Skeletal muscle satellite cell (primary cell): ENCODE results near the gene SUSD1.

Experiments
- H3K27me3 ChIP-seq: 2 replicates; pipeline ENCODE4 v1.7.0; 2013; ENCODE audit warnings: low read length; ENCODE audit not compliant: control insufficient read depth, insufficient read depth
- H3K36me3 ChIP-seq: 2 replicates; pipeline ENCODE4 v1.7.0; 2013; ENCODE audit warnings: mild to moderate bottlenecking, control low read depth, low read length; ENCODE audit not compliant: insufficient read depth
- H3K4me1 ChIP-seq: 2 replicates; pipeline ENCODE4 v1.7.0; 2013; ENCODE audit warnings: low read length; ENCODE audit not compliant: control insufficient read depth, insufficient read depth
- H3K4me2 ChIP-seq: 2 replicates; pipeline ENCODE4 v1.7.0; 2013; ENCODE audit warnings: mild to moderate bottlenecking, low read length
- H3K4me3 ChIP-seq: 2 replicates; pipeline ENCODE4 v1.7.0; 2013; ENCODE audit warnings: low read length
- H3K9ac ChIP-seq: 2 replicates; pipeline ENCODE4 v1.7.0; 2013; ENCODE audit warnings: mild to moderate bottlenecking, low read depth, low read length, moderate library complexity
- H3K9me3 ChIP-seq: replicated peaks from 2 replicates; pipeline ENCODE4 v1.7.0; 2013; ENCODE audit warnings: mild to moderate bottlenecking, control low read depth, low read length

Gene SUSD1

GRCh38 chr9:112188884-112189283, 13.8 kb upstream of the SUSD1 start:
- H3K9ac ChIP-seq = no peak overlapping the region
- no peaks in the 10 kb centered on the region for H3K36me3 ChIP-seq
- no peaks in the 10 kb centered on the region for H3K9me3 ChIP-seq
- no peak overlapping the region for H3K4me3 ChIP-seq
- no peak overlapping the region for H3K4me2 ChIP-seq
- H3K27me3 ChIP-seq = no peaks in the 10 kb centered on the region
- H3K4me1 ChIP-seq = no peaks in the 10 kb centered on the region

DNA sequence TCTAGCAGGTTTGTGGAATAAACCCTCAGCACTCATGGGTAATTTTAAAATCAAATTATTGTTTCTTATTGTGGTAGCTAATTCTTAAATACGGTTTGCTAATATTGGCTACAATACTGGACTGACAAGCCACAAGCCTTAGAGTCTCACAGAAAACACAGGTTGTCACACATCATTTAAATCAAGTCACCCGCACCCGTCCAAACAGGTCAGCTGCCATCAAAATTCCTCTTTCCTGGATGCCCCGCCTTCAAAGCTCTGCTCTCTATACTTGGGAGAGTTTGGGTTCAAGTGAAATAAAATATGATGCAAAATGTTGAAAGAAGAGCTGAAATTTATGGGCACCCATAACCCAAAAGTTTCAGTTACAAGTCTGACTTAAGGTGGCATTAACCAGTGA, 12.3 kb upstream of the SUSD1 start:
- no peak overlapping the region for H3K4me3 ChIP-seq
- no peak overlapping the region for H3K9ac ChIP-seq
- no peaks in the 10 kb centered on the region for H3K27me3 ChIP-seq

DNA sequence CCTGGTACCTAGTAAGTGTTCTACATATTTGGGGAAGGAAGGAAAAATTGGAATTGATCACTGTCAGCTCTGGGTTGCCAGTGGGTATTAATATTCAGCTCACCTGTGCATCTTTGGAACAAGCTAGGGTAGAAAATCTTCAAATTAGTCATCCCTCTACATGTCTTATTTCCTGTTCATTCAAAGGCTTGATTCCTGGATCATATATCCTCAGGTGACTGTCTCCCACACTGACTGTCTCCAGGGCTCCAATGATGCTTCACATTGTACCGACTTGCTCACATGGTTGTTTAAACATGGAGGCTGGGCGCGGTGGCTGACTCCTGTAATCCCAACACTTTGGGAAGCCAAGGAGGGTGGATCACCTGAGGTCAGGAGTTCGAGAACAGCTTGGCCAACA, 11.6 kb upstream of the SUSD1 start:
- no peaks in the 10 kb centered on the region for H3K27me3 ChIP-seq
- no peak overlapping the region for H3K4me2 ChIP-seq

More for the DNA sequence above, 12.3 kb upstream of the SUSD1 start:
- H3K4me1 ChIP-seq = no peaks in the 10 kb centered on the region
- H3K4me2 ChIP-seq = no peak overlapping the region
- no peaks in the 10 kb centered on the region for H3K9me3 ChIP-seq
- no peaks in the 10 kb centered on the region for H3K36me3 ChIP-seq

GRCh38 chr9:112184946-112185345, 9.8 kb upstream of the SUSD1 start:
- H3K4me1 ChIP-seq = no peaks in the 10 kb centered on the region
- H3K27me3 ChIP-seq = no peaks in the 10 kb centered on the region
- H3K9me3 ChIP-seq = no peaks in the 10 kb centered on the region
- no peaks in the 10 kb centered on the region for H3K36me3 ChIP-seq
- H3K4me2 ChIP-seq = no peak overlapping the region
- no peak overlapping the region for H3K9ac ChIP-seq
- H3K4me3 ChIP-seq = no peak overlapping the region

More for the DNA sequence above, 11.6 kb upstream of the SUSD1 start:
- Histone ChIP-seq H3K36me3 (no peaks in the 10 kb centered on the region), H3K9me3 (no peaks in the 10 kb centered on the region), H3K4me3 (no peak overlapping the region), H3K9ac (no peak overlapping the region), H3K4me1 (no peaks in the 10 kb centered on the region)

DNA sequence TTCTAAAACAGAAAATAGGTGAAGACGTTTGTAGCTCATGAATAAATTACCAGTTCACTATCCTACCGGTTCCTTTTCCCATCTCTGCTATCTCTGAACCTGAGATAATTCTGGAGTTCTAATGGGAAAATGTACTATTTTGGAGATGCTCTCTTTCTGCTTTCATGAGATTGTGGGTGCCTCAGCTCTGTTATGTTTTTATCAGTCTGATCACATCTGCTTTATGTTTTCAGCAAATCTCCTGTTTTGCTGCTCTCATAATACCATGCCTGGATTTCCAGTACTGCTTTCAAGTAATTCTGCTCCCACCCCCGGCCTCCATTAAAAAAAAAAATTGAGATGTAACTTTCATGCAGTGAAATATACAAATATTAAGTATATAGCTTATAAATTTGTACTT, 9.1 kb upstream of the SUSD1 start:
- no peak overlapping the region for H3K4me2 ChIP-seq
- no peaks in the 10 kb centered on the region for H3K27me3 ChIP-seq
- no peak overlapping the region for H3K9ac ChIP-seq
- H3K4me1 ChIP-seq = no peaks in the 10 kb centered on the region
- no peak overlapping the region for H3K4me3 ChIP-seq
- no peaks in the 10 kb centered on the region for H3K9me3 ChIP-seq
- H3K36me3 ChIP-seq = no peaks in the 10 kb centered on the region

DNA sequence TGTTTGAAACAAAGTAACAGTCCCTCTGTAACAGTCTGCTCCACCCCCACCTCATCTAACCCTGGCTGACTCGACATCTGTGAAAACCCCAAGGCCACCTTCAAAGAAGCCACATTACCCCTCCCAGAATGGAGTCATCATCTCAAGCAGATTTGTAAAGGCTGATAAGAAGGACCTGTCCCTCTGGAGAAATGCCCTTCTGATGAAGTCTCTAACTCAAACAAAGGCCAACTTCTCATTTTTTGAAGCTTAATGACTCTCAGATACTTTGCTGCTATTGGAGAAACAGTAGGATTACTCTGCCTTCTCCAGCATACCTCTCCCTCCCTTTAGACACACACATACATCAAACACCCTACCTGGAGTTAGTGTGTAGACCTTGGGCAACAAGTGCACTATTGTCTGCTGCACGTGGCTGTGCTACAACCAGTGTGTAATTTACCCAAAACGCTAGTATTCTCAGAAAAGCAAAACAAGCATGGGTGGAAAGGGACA, 5.3 kb upstream of the SUSD1 start:
- H3K4me2 ChIP-seq = no peak overlapping the region
- H3K36me3 ChIP-seq = no peaks in the 10 kb centered on the region
- H3K4me3 ChIP-seq = no peak overlapping the region
- H3K27me3 ChIP-seq = no peaks in the 10 kb centered on the region
- no peaks in the 10 kb centered on the region for H3K4me1 ChIP-seq
- H3K9me3 ChIP-seq = no peaks in the 10 kb centered on the region
- H3K9ac ChIP-seq = no peak overlapping the region

- Histone ChIP-seq H3K4me2 (no peak overlapping the region), H3K36me3 (no peaks in the 10 kb centered on the region), H3K9me3 (no peaks in the 10 kb centered on the region), H3K4me1 (no peaks in the 10 kb centered on the region), H3K9ac (no peak overlapping the region), H3K27me3 (no peaks in the 10 kb centered on the region), H3K4me3 (no peak overlapping the region)
These were observed 4.7 kb upstream of the SUSD1 start for GRCh38 chr9:112179816-112180215.

- H3K9ac ChIP-seq = no peak overlapping the region
- no peaks in the 10 kb centered on the region for H3K36me3 ChIP-seq
- H3K27me3 ChIP-seq = no peaks in the 10 kb centered on the region
- H3K4me3 ChIP-seq = no peak overlapping the region
- H3K4me2 ChIP-seq = no peak overlapping the region
- H3K4me1 ChIP-seq = peaks cover 8% of the 10 kb centered on the region
- no peaks in the 10 kb centered on the region for H3K9me3 ChIP-seq
These were observed 1.4 kb upstream of the SUSD1 start for GRCh38 chr9:112176524-112176923.

DNA sequence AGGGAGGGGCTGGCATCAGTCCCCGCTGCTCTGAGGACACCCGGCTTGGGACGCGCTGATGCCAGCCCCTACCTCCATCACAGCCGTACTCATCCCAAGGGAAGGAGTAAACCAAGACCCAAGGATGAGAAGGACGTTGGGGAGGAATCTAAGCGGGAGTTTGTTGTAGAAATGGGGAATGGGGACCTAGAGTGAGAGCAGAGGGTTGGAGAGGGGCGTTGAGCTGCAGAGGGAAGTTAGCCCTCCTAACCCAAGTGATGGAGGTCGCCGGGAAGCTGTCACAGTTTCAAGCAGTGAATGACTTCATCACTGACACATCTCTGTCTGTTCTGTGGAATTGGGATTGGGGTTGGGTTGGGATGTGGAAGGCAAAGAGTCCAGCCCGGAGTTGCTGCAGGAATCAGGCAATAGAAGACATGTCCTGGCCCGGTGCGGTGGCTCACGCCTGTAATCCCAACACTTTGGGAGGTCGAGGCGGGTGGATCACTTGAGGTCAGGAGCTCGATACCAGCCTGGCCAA, 759 bp upstream of the SUSD1 start:
- H3K9me3 ChIP-seq = no peaks in the 10 kb centered on the region
- peak overlapping the region; percentile 85 for H3K4me2 ChIP-seq
- peak overlapping the region; percentile 76 for H3K4me3 ChIP-seq
- peaks cover 8% of the 10 kb centered on the region for H3K4me1 ChIP-seq
- no peaks in the 10 kb centered on the region for H3K27me3 ChIP-seq
- no peak overlapping the region for H3K9ac ChIP-seq
- no peaks in the 10 kb centered on the region for H3K36me3 ChIP-seq

DNA sequence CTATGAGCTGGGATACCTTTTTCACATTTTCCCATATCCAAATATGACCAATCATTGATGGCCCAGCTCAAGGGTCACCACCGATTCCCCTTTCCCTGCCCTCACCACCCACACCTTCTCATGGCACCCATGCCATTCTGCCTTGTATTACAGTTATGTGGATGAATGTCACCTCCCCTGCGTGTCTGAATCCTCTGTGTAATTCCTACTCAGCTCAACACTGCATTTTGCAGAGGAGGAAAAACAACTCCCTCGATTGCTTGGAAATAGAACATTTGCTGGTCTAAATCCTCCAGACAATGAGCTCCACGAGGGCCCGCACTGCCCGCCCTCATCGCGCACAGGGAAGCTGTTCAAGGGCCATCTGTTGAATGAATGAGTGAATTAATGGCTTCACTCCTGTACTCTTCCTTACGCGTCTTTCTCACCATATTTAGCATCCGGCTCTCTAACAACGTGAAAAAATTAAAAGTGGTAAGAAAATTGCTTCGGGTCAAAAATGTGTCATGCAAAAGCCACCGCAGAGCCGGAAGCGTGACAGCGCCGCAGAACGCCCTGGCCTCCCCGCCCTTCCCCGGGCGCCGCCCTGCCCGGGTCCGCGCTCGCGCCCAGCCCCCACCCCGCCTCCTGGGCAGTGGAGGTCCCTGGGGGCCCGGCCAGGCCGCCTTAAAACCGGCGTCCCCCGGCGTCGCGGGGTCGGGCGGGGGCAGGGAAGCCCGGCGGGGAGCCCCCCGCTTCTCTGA, 704 bp downstream of the SUSD1 start:
- H3K4me2 ChIP-seq = peak overlapping the region; percentile 85
- H3K36me3 ChIP-seq = no peaks in the 10 kb centered on the region
- no peaks in the 10 kb centered on the region for H3K27me3 ChIP-seq
- H3K9ac ChIP-seq = peak overlapping the region; percentile 83
- no peaks in the 10 kb centered on the region for H3K9me3 ChIP-seq
- H3K4me3 ChIP-seq = peak overlapping the region; percentile 76
- peaks cover 8% of the 10 kb centered on the region for H3K4me1 ChIP-seq

DNA sequence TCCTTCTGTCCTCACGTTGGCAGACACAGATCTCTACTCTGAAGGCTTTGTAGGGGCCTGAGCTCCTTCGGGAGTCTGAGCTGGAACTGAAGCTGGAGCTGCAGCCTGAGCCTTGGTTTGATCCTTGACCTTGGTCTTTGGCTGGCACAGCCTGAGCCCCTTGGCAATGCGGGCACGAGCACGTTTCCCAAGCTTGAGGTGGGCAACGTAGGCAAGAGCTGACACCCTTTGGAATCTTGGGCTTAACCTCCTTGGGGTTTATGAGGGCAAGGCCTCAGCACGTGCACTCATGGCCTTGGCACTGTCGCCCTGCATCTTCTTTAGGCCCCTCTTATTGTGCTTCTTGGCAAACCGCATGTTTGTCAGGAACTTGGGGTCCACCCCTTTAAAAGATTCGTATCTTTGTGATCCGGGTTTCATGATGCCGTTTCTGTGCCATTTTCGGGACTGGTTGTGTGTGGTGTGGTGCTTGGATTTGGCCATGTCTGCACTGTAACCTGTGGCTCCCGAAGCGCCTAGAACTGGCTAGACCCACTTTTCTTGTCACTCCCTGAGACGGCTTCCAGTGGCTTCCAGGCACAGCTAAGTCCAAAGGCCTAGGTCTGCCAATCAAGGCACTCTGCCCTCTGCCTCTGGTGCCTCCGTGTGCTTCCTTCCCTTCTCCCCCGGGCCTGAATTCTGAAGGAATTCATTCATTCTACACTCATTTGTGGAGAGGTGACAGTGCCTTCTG, 1.4 kb downstream of the SUSD1 start:
- Histone ChIP-seq H3K4me2 (peak overlapping the region; percentile 85), H3K4me3 (peak overlapping the region; percentile 76), H3K9ac (no peak overlapping the region), H3K36me3 (no peaks in the 10 kb centered on the region), H3K27me3 (no peaks in the 10 kb centered on the region), H3K4me1 (peaks cover 8% of the 10 kb centered on the region), H3K9me3 (no peaks in the 10 kb centered on the region)
